Raji (cell line): ENCODE data around the gene HNMT.

Experiments used
- POLR2A ChIP-seq: IDR thresholded peaks from 2 replicates; pipeline ENCODE4 v1.6.1; 2011; ENCODE audit warnings: low read depth, low read length, control low read depth; ENCODE audit not compliant: insufficient read depth

The HNMT gene

GRCh38 chr2:137942037-137942832, 22.0 kb upstream of the HNMT start:
- no peak for TF ChIP-seq POLR2A

GRCh38 chr2:137942833-137943677, 21.2 kb upstream of the HNMT start:
- no peak for TF ChIP-seq POLR2A

- TF ChIP-seq POLR2A: no peak
Measured at GRCh38 chr2:137943678-137944347, 20.5 kb upstream of the HNMT start.

GRCh38 chr2:137944714-137945113, 19.6 kb upstream of the HNMT start:
- no peak for TF ChIP-seq POLR2A

- no peak for TF ChIP-seq POLR2A
Measured at GRCh38 chr2:137945229-137945628, 19.0 kb upstream of the HNMT start.

- TF ChIP-seq POLR2A: no peak
Measured at GRCh38 chr2:137946227-137946626, 18.0 kb upstream of the HNMT start.

GRCh38 chr2:137947032-137947727, 17.1 kb upstream of the HNMT start:
- TF ChIP-seq POLR2A: no peak

- no peak for TF ChIP-seq POLR2A
Measured at GRCh38 chr2:137947728-137948336, 16.4 kb upstream of the HNMT start.

- no peak for TF ChIP-seq POLR2A
Measured at GRCh38 chr2:137948894-137949293, 15.4 kb upstream of the HNMT start.

- TF ChIP-seq POLR2A: no peak
Measured at GRCh38 chr2:137950238-137950637, 14.0 kb upstream of the HNMT start.

- TF ChIP-seq POLR2A: no peak
Measured at GRCh38 chr2:137951586-137951985, 12.7 kb upstream of the HNMT start.

GRCh38 chr2:137952586-137953129, 11.6 kb upstream of the HNMT start:
- TF ChIP-seq POLR2A: no peak

GRCh38 chr2:137955536-137955935, 8.7 kb upstream of the HNMT start:
- TF ChIP-seq POLR2A: no peak

- no peak for TF ChIP-seq POLR2A
Measured at GRCh38 chr2:137957033-137957432, 7.2 kb upstream of the HNMT start.
